CD14-positive monocyte (primary cell): ENCODE measurements around the gene CAMKK1. TPM values are rescaled to one million over a fixed set of nuclear protein-coding genes. Genes with fewer than 3 reads are reported as not detected.

Source experiments
- DNase-seq, 3 donors: peaks; one replicate each; pipeline ENCODE4 v3.0.0-alpha.2; 2011 to 2022
- H2AFZ ChIP-seq: 2 replicates; pipeline ENCODE4 v1.6.0; 2012; ENCODE audit warnings: mild to moderate bottlenecking, low read depth, low read length, inconsistent platforms; ENCODE audit not compliant: insufficient read depth, poor library complexity, severe bottlenecking
- H3K27ac ChIP-seq, 2 donors: 1 replicate in 1 of 2; 2 replicates in 1 of 2; pipeline ENCODE4 v1.5.1; 2012 to 2013; ENCODE audit warnings: low read length in 2 of 2, control low read depth in 1 of 2, inconsistent platforms in 1 of 2, low read depth in 1 of 2, mild to moderate bottlenecking in 1 of 2
- H3K27me3 ChIP-seq, 2 donors: one replicate each; pipeline versions ENCODE4 v1.6.0 to v1.6.1; 2011 to 2013; ENCODE audit warnings: low read length in 2 of 2; ENCODE audit not compliant: control insufficient read depth in 2 of 2, insufficient read depth in 2 of 2
- H3K36me3 ChIP-seq, 2 donors: replicated peaks in 1 of 2; 1 replicate in 1 of 2; 2 replicates in 1 of 2; pipeline versions ENCODE4 v1.5.1 to v1.6.1; 2012 to 2013; ENCODE audit warnings: low read length in 2 of 2, control low read depth in 1 of 2, inconsistent platforms in 1 of 2, mild to moderate bottlenecking in 1 of 2; ENCODE audit not compliant: insufficient read depth in 2 of 2, control insufficient read depth in 1 of 2
- H3K4me1 ChIP-seq, 2 donors: 1 replicate in 1 of 2; 2 replicates in 1 of 2; pipeline versions ENCODE4 v1.5.1 to v1.6.1; 2012 to 2013; ENCODE audit warnings: low read length in 2 of 2, control low read depth in 1 of 2, inconsistent platforms in 1 of 2, mild to moderate bottlenecking in 1 of 2, moderate library complexity in 1 of 2; ENCODE audit not compliant: insufficient read depth in 2 of 2, control insufficient read depth in 1 of 2
- H3K4me2 ChIP-seq: replicated peaks from 2 replicates; pipeline ENCODE3; 2012; ENCODE audit warnings: low read length, moderate library complexity, mild to moderate bottlenecking; ENCODE audit not compliant: poor library complexity, severe bottlenecking; ENCODE audit errors: extremely low read depth
- H3K4me3 ChIP-seq, 3 experiments: fragments of 200-600 bp in 1 of 3; sonication (generic) in 1 of 3; replicated peaks in 1 of 3; 1 replicate in 2 of 3; 2 replicates in 1 of 3; pipeline ENCODE4 v1.5.1; 2011 to 2013; ENCODE audit warnings: low read length in 3 of 3, mild to moderate bottlenecking in 3 of 3, control low read depth in 2 of 3, low read depth in 2 of 3, inconsistent platforms in 1 of 3, moderate library complexity in 1 of 3
- H3K79me2 ChIP-seq: 2 replicates; pipeline ENCODE4 v1.6.0; 2012; ENCODE audit warnings: mild to moderate bottlenecking, control low read depth, inconsistent platforms, low read length, moderate library complexity; ENCODE audit not compliant: insufficient read depth
- H3K9ac ChIP-seq: 2 replicates; pipeline ENCODE4 v1.6.0; 2017; ENCODE audit warnings: low read length, mild to moderate bottlenecking; ENCODE audit not compliant: insufficient read depth, poor library complexity, severe bottlenecking
- H3K9me3 ChIP-seq, 2 donors: replicated peaks in 1 of 2; 1 replicate in 1 of 2; 2 replicates in 1 of 2; pipeline versions ENCODE4 v1.5.1 to v1.6.1; 2012 to 2013; ENCODE audit warnings: low read length in 2 of 2, control low read depth in 1 of 2; ENCODE audit not compliant: control insufficient read depth in 1 of 2, insufficient read depth in 1 of 2
- H4K20me1 ChIP-seq: 2 replicates; pipeline ENCODE4 v1.6.0; 2012; ENCODE audit warnings: mild to moderate bottlenecking, low read length, control low read depth, moderate library complexity; ENCODE audit not compliant: insufficient read depth
- H3K27ac Mint-ChIP-seq, 7 donors: one replicate each; pipeline ENCODE4 v1.8.0; 2020; ENCODE audit warnings: mild to moderate bottlenecking in 7 of 7, mixed read lengths in 7 of 7, moderate library complexity in 6 of 7, inconsistent platforms in 2 of 7
- H3K27me3 Mint-ChIP-seq, 3 donors: one replicate each; pipeline ENCODE4 v1.8.0; 2021 to 2022; ENCODE audit warnings: low read depth in 3 of 3, mild to moderate bottlenecking in 3 of 3, mixed read lengths in 3 of 3, moderate library complexity in 3 of 3, inconsistent platforms in 1 of 3
- H3K36me3 Mint-ChIP-seq, 2 donors: one replicate each; pipeline ENCODE4 v1.8.0; 2020; ENCODE audit warnings: mixed read lengths in 2 of 2, inconsistent platforms in 1 of 2, mild to moderate bottlenecking in 1 of 2
- H3K4me1 Mint-ChIP-seq: one replicate; pipeline ENCODE4 v1.8.0; 2020; ENCODE audit warnings: mild to moderate bottlenecking, mixed read lengths
- H3K4me3 Mint-ChIP-seq, 2 donors: one replicate each; pipeline ENCODE4 v1.8.0; 2020; ENCODE audit warnings: mild to moderate bottlenecking in 2 of 2, mixed read lengths in 2 of 2, moderate library complexity in 1 of 2
- H3K9me3 Mint-ChIP-seq, 7 donors: one replicate each; pipeline ENCODE4 v1.8.0; 2020 to 2022; ENCODE audit warnings: mixed read lengths in 7 of 7, mild to moderate bottlenecking in 6 of 7, moderate library complexity in 6 of 7, inconsistent platforms in 2 of 7
- CTCF ChIP-seq: fragments of 200-600 bp; IDR thresholded peaks from one replicate; pipeline ENCODE4 v1.8.0; 2022; ENCODE audit warnings: antibody characterized with exemption, mild to moderate bottlenecking
- WGBS: methylation state at CpG from one replicate; pipeline ENCODE4 v1.1.5; 2013; ENCODE audit warnings: missing lambda C conversion rate; ENCODE audit not compliant: insufficient coverage; 5-methylcytosine and 5-hydroxymethylcytosine counted together
- intact Hi-C, 2 donors: fragments of 100-400 bp; cut with micrococcal nuclease; formaldehyde crosslinking; loops; one replicate each; pipeline versions ENCODE4 v1.15.0 to v1.15.1; 2023
- polyA plus RNA-seq, 3 donors: library from polyadenylated mRNA; depleted of rRNA in 1 of 3; unstranded in 2 of 3; stranded (reverse) in 1 of 3; fragments of 300-500 nt in 2 of 3; fragments of >200 nt in 1 of 3; fragmentation: Illumina TruSeq in 2 of 3; gene quantifications; 1 replicate in 2 of 3; 2 replicates in 1 of 3; pipeline ENCODE4 v1.2.3, GENCODE V29; 2012 to 2021

CAMKK1 gene
- polyA plus RNA-seq, 3 donors, result 0.74 to 24.1 (median 1.5) TPM

DNA sequence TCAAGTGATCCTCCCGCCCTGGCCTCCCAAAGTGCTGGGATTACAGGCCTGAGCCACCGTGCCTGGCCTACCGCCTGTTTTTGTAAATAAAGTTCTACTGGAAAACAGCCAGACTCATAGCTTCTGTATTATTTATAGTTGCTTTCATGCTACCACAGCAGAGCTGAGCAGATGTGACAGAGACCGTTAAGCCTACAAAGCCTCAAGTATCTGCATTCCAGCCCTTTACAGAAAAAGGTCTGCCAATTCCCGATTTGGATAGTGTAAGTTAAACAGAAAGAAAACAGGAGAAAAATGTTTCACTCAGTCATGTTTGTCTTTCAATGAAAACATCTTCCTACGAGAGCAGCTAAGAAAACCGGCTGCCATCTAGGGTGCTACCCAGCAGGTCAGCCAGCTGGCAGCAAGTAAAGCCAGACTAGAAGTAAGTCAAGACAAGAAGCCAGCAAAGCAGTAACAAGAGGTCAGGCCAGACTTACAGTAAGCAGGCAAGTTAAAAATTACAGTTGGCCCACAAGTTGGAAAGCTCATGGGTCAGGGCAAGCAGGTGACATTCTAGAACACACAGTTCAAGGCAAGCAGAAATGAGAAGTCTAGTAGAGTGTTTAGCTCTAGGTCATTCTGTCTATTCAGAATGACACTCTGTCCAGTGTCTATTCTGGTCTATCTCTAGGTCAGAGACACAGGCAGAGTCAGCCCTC, 64.6 kb downstream of the CAMKK1 start:
- H3K36me3 ChIP-seq, result peaks cover 56 to 81% of the 10 kb centered on the region in 2 donors
- peaks cover 17% of the 10 kb centered on the region for H3K79me2 ChIP-seq
- peaks cover 4% of the 10 kb centered on the region for H4K20me1 ChIP-seq
- Mint-ChIP-seq H3K4me1 (no peaks in the 10 kb centered on the region), H3K4me3 (no peak overlapping the region), H3K27ac (peak overlapping the region in 2 of 7 donors; percentile 33 to 37), H3K36me3 (peaks cover 59 to 84% of the 10 kb centered on the region in 2 donors), H3K9me3 (no peaks in the 10 kb centered on the region), H3K27me3 (peaks cover 0 to 2% (median 0%) of the 10 kb centered on the region in 3 donors)
- H3K27me3 ChIP-seq, result no peaks in the 10 kb centered on the region
- no peak for DNase-seq
- H3K9ac ChIP-seq, result no peak overlapping the region
- 92% methylated on average over 2 of the region's 7 CpGs for WGBS
- TF ChIP-seq CTCF, result no peak
- no peaks in the 10 kb centered on the region for H3K9me3 ChIP-seq
- intact Hi-C loops, result loop anchor here (5.0 to 10.0 kb wide), 2 partner anchors 64 to 146 kb away; no protein-coding TSS in a partner anchor
- H2AFZ ChIP-seq, result no peak overlapping the region
- no peak overlapping the region for H3K27ac ChIP-seq
- H3K4me2 ChIP-seq, result no peak overlapping the region
- H3K4me3 ChIP-seq, result no peak overlapping the region
- no peaks in the 10 kb centered on the region for H3K4me1 ChIP-seq

DNA sequence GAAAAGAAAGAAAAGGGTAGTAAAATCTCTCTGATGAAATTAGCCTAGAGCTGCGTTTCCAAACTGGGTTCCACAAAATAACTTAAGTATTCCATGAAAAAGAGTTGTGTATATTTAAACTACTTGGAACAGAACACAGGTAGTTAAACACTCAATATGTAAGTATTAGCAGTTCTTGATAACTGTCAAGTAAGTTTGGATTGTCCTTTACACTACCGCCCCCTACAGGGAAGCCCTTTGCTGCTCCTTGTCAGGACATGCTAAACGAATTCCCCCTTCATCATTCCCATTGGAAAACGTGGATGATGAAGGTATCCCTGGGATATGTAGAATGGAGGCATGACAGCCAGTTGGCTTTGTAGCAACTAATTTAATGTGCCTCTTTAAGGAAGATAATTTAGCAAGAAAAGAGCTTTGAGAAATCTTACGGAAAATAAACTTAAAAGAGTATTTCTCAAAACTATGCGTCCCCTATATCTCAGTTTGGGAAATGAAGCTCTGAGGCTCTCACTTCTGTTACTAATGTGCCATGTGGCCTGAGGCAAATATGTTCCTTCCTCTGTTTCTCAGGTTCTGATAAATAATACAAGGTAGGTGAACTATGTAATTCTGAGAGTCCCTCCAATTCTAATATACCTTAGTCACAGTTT, 65.6 kb downstream of the CAMKK1 start:
- intact Hi-C loops, result loop anchor here (1.0 to 10.0 kb wide), 4 partner anchors 62 to 145 kb away; no protein-coding TSS in a partner anchor
- Histone ChIP-seq H2AFZ (no peak overlapping the region), H3K9ac (no peak overlapping the region), H3K4me3 (no peak overlapping the region), H3K9me3 (no peaks in the 10 kb centered on the region), H3K36me3 (peaks cover 57 to 84% of the 10 kb centered on the region in 2 donors), H4K20me1 (peaks cover 4% of the 10 kb centered on the region), H3K27me3 (no peaks in the 10 kb centered on the region), H3K27ac (no peak overlapping the region), H3K4me2 (no peak overlapping the region), H3K4me1 (no peaks in the 10 kb centered on the region), H3K79me2 (peaks cover 10% of the 10 kb centered on the region)
- TF ChIP-seq CTCF, result peak; percentile 90
- peak; percentile 54 to 78 (median 63) for DNase-seq
- Mint-ChIP-seq H3K27ac (peak overlapping the region in 1 of 7 donors; percentile 54), H3K36me3 (peaks cover 63 to 87% of the 10 kb centered on the region in 2 donors), H3K4me1 (no peaks in the 10 kb centered on the region), H3K9me3 (no peaks in the 10 kb centered on the region), H3K27me3 (peaks cover 0 to 2% (median 0%) of the 10 kb centered on the region in 3 donors), H3K4me3 (no peak overlapping the region)
- no CpG with 5 or more reads among the region's 6 CpGs for WGBS
